Progenitor cell of endocrine pancreas (in vitro differentiated cells): ENCODE data around the gene RITA1. TPM values are rescaled to one million over a fixed set of nuclear protein-coding genes. Genes with fewer than 3 reads are reported as not detected.

Experiments used
- DNase-seq: peaks from one replicate; pipeline ENCODE4 v3.0.0; 2021; ENCODE audit warnings: low spot score; ENCODE audit not compliant: unreplicated experiment
- H3K27ac Mint-ChIP-seq: 2 replicates; pipeline ENCODE4 v1.8.0; 2021; ENCODE audit warnings: mild to moderate bottlenecking, moderate library complexity, mixed read lengths
- H3K27me3 Mint-ChIP-seq: 2 replicates; pipeline ENCODE4 v1.8.0; 2021; ENCODE audit warnings: mixed read lengths
- H3K36me3 Mint-ChIP-seq: 2 replicates; pipeline ENCODE4 v1.8.0; 2022; ENCODE audit warnings: mixed read lengths; ENCODE audit not compliant: insufficient read depth
- H3K4me1 Mint-ChIP-seq: 2 replicates; pipeline ENCODE4 v1.8.0; 2021; ENCODE audit warnings: low read depth, mixed read lengths
- H3K4me3 Mint-ChIP-seq: 2 replicates; pipeline ENCODE4 v1.8.0; 2021; ENCODE audit warnings: low read depth, mild to moderate bottlenecking, moderate library complexity, mixed read lengths
- H3K9me3 Mint-ChIP-seq: 2 replicates; pipeline ENCODE4 v1.8.0; 2021; ENCODE audit warnings: low read depth, mixed read lengths
- total RNA-seq: library from RNA; stranded (reverse); gene quantifications from 2 replicates; pipeline ENCODE4 v1.2.1, GENCODE V29; 2021
- TF ChIP-seq, protein P1 (sequence below): fragments of 200-600 bp; sonication (generic); IDR thresholded peaks from one replicate; pipeline ENCODE4 v1.5.0; 2021; ENCODE audit warnings: antibody characterized with exemption, mild to moderate bottlenecking; ENCODE audit not compliant: unreplicated experiment

RITA1 gene
- total RNA-seq, 1 donor from 2014 or later: 16.2 TPM

DNA sequence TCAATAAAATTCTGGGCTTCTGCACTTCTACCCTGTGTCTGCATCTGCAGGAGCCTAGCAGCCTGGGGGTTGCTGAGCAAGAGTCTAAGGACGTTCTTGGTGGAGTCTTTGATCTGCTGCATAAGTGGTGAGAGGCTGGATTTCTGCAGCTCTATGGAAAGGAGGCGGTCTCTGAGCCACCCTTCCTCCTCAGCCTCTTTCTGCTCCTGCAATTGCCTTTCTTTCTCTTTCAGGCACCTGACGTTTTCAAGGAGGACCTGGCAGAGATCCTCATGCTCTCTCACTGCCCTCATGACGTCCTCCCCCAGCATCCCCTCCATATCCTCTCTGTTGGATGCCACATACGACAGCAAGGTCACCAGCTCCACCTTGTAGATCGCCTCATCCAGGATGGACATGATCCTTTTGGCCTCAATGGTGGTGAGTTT is 22.1 kb downstream of the RITA1 start:
- Mint-ChIP-seq H3K27me3 (no peaks in the 10 kb centered on the region), H3K27ac (peak overlapping the region; percentile 52), H3K9me3 (peaks cover 6% of the 10 kb centered on the region), H3K4me3 (no peak overlapping the region), H3K36me3 (peaks cover 11% of the 10 kb centered on the region), H3K4me1 (peaks cover 2% of the 10 kb centered on the region)
- no peak for DNase-seq
- TF ChIP-seq, protein P1, sequence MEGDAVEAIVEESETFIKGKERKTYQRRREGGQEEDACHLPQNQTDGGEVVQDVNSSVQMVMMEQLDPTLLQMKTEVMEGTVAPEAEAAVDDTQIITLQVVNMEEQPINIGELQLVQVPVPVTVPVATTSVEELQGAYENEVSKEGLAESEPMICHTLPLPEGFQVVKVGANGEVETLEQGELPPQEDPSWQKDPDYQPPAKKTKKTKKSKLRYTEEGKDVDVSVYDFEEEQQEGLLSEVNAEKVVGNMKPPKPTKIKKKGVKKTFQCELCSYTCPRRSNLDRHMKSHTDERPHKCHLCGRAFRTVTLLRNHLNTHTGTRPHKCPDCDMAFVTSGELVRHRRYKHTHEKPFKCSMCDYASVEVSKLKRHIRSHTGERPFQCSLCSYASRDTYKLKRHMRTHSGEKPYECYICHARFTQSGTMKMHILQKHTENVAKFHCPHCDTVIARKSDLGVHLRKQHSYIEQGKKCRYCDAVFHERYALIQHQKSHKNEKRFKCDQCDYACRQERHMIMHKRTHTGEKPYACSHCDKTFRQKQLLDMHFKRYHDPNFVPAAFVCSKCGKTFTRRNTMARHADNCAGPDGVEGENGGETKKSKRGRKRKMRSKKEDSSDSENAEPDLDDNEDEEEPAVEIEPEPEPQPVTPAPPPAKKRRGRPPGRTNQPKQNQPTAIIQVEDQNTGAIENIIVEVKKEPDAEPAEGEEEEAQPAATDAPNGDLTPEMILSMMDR: no peak

DNA sequence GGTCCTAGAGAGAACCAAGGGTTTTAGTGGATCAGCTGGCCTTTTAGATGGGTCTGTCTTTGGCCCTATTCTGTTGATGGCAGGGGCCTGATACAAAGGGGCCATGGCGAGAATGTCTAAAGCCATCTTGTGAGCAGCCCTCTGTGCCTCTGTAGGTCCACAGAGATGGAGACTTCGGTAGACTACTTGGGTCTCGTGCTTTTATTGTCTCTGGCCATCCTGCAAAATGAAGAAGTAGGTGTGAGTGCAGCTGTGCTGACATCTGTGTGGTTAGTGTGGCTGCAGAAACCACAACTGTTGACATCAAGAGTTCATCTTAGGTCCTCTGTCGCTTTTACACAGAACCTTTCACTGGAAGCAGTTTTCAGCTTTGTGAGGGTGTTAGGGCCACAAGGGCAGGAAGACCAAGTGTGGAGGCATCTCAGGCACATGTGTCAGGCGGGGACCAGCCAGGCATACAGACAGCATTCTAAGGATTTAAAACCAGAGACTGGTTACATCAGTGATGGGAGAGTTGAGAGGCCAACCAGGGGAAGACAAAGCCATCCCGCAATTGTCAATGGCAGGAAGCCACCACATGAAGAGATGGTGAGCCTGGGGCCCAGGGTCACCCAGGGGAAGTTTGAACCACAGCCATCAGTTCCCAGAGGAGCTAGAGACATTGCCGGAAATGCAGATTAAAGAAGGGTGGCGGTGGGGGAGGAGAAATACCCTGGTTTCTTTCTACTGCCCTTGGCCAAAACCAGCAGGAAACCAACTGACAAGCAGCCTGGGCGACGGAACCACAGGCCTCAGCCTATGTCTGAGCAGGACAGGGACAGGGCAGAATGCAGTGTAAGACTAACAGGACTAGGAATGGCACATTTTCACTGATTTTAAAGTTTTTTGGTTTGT is 22.8 kb downstream of the RITA1 start:
- H3K27me3 Mint-ChIP-seq: no peaks in the 10 kb centered on the region
- DNase-seq: no peak
- TF ChIP-seq, protein P1: no peak
- H3K4me3 Mint-ChIP-seq: no peak overlapping the region
- peaks cover 2% of the 10 kb centered on the region for H3K4me1 Mint-ChIP-seq
- H3K27ac Mint-ChIP-seq: no peak overlapping the region
- H3K36me3 Mint-ChIP-seq: peaks cover 11% of the 10 kb centered on the region
- peaks cover 6% of the 10 kb centered on the region for H3K9me3 Mint-ChIP-seq

GRCh38 chr12:113211160-113211559 is 25.6 kb downstream of the RITA1 start:
- no peaks in the 10 kb centered on the region for H3K27me3 Mint-ChIP-seq
- H3K9me3 Mint-ChIP-seq: peaks cover 5% of the 10 kb centered on the region
- peaks cover 2% of the 10 kb centered on the region for H3K4me1 Mint-ChIP-seq
- H3K36me3 Mint-ChIP-seq: peaks cover 10% of the 10 kb centered on the region
- TF ChIP-seq, protein P1: no peak
- no peak overlapping the region for H3K27ac Mint-ChIP-seq
- no peak overlapping the region for H3K4me3 Mint-ChIP-seq
- no peak for DNase-seq

- H3K4me1 Mint-ChIP-seq: no peaks in the 10 kb centered on the region
- H3K4me3 Mint-ChIP-seq: no peak overlapping the region
- H3K36me3 Mint-ChIP-seq: no peaks in the 10 kb centered on the region
Observed at GRCh38 chr12:113214895-113215400, 29.4 kb downstream of the RITA1 start.

DNA sequence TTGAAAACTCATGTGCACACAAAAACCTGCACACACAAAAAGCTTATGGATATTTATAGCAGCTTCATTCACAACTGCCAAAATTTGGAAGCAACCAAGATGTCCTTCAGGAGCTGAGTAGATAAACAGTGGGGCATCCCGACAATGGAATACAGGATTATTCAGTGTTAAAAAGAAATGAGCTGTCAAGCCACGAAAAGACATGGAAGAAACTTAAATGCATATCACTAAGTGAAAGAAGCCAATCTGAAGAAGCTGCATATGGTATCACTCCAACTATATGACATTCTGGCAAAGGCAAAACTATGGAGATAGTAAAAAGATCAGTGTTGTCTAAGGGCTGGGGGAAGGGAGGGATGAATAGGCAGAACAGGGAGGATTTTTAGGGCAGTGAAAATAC is 30.5 kb downstream of the RITA1 start:
- no peak for DNase-seq
- Mint-ChIP-seq H3K9me3 (no peaks in the 10 kb centered on the region), H3K4me1 (peaks cover 1% of the 10 kb centered on the region), H3K27ac (no peak overlapping the region), H3K36me3 (no peaks in the 10 kb centered on the region), H3K4me3 (no peak overlapping the region), H3K27me3 (no peaks in the 10 kb centered on the region)
- TF ChIP-seq, protein P1: no peak

More at GRCh38 chr12:113214895-113215400, 29.4 kb downstream of the RITA1 start:
- Mint-ChIP-seq H3K27me3 (no peaks in the 10 kb centered on the region), H3K27ac (no peak overlapping the region), H3K9me3 (no peaks in the 10 kb centered on the region)
- TF ChIP-seq, protein P1: no peak
- DNase-seq: no peak
